ENCODE measurements around the gene ANKS6.

The ANKS6 gene

DNA sequence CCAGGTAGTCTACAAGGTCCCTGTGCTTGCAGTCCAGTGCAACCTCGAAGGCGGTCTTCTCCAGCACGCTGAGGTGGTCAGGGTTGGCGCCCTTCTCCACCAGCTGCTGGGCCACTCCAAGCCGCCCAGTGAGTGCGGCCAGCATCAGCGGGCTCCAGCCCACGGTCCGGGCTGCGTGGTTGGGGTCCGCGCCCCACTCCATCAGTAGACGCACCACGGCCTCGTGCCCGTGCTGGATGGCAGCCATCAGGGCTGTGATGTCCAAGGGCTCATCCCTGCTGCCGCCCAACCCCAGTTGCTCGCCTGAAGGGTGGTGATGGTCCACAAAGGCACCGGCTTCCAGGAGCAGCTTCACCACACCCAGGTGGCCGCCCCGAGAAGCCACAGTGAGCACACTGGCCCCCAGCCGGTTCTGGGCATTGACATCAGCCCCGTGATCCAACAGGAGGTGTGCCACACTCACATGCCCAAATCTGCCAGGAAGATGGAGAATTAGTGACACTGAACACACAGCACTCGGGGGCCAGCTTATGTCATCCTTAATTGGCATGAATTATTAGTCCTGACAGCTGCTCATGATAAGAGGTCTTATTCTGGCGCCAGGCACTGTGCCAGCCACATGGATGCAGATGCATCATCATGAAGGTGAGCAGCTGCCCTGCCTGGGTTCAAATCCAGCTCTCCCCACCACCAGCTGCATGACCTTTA is 6.1 kb downstream of the ANKS6 start:
- Histone ChIP-seq H3F3A (ENCODE audit: low read depth) (no peaks in the 10 kb centered on the region), H3K79me2 (ENCODE audit: insufficient read depth, low read length) (no peaks in the 10 kb centered on the region), H3K4me1 (ENCODE audit: insufficient read depth, low read length, poor library complexity, severe bottlenecking) (no peaks in the 10 kb centered on the region), H3K4me3 (ENCODE audit: low read length, poor library complexity, severe bottlenecking) (no peak overlapping the region), H3K27me3 (ENCODE audit: insufficient read depth, low read length, poor library complexity, severe bottlenecking) (no peaks in the 10 kb centered on the region), H3K9ac (ENCODE audit: low read depth, low read length, poor library complexity, severe bottlenecking) (no peak overlapping the region), H3K9me3 (ENCODE audit: insufficient read depth, low read depth, low read length) (no peaks in the 10 kb centered on the region), H3K9me2 (replicated peaks; ENCODE audit: low read depth, low read length) (no peaks in the 10 kb centered on the region), H2AFZ (ENCODE audit: low read length) (no peak overlapping the region), H3K4me2 (ENCODE audit: low read depth, low read length, poor library complexity, severe bottlenecking) (no peak overlapping the region), H4K20me1 (ENCODE audit: insufficient read depth, low read length, poor library complexity, severe bottlenecking) (peaks cover 4% of the 10 kb centered on the region), H3K36me3 (ENCODE audit: insufficient read depth, low read length) (no peaks in the 10 kb centered on the region)
- TF ChIP-seq EZH2phosphoT487 (IDR thresholded peaks at IDR 0.05; ENCODE audit: borderline replicate concordance): no peak
- TF ChIP-seq, protein P1, sequence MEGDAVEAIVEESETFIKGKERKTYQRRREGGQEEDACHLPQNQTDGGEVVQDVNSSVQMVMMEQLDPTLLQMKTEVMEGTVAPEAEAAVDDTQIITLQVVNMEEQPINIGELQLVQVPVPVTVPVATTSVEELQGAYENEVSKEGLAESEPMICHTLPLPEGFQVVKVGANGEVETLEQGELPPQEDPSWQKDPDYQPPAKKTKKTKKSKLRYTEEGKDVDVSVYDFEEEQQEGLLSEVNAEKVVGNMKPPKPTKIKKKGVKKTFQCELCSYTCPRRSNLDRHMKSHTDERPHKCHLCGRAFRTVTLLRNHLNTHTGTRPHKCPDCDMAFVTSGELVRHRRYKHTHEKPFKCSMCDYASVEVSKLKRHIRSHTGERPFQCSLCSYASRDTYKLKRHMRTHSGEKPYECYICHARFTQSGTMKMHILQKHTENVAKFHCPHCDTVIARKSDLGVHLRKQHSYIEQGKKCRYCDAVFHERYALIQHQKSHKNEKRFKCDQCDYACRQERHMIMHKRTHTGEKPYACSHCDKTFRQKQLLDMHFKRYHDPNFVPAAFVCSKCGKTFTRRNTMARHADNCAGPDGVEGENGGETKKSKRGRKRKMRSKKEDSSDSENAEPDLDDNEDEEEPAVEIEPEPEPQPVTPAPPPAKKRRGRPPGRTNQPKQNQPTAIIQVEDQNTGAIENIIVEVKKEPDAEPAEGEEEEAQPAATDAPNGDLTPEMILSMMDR (conservative IDR thresholded peaks at IDR 0.05; ENCODE audit: low read length): no peak

DNA sequence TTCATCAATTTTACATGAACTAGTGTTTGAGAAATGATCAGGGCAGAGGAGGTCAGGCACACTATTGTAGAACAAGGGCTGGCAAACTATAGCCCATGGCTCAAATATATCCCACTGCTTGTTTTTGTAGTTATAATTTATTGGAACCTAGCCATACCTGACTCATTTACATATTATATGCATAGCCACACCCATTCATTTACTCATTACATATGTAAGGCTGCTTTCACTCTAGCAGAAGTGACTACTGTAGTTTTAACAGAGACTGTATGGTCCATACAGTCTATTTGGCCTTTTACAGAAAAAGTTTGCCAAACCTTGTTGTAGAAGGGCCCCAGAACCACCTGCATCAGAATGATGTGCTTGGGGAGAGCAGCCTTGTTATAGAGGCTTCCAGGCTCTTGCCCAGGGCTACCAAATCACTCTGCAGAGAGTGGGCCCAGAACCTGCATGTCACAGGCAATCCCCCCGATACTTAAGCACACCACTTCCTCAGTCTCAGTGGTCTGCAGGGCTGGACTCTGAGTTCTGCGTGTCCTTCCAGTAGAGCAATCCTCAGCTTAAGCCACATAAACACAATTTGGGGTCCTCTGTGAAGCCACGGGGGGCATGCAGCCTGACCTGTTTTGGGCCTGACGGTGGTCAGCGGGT is 6.7 kb downstream of the ANKS6 start:
- no peak overlapping the region for H2AFZ ChIP-seq (ENCODE audit: low read length)
- H3K9me3 ChIP-seq (ENCODE audit: insufficient read depth, low read depth, low read length): no peaks in the 10 kb centered on the region
- H3K9me2 ChIP-seq (replicated peaks; ENCODE audit: low read depth, low read length): no peaks in the 10 kb centered on the region
- peaks cover 4% of the 10 kb centered on the region for H4K20me1 ChIP-seq (ENCODE audit: insufficient read depth, low read length, poor library complexity, severe bottlenecking)
- no peak overlapping the region for H3K4me2 ChIP-seq (ENCODE audit: low read depth, low read length, poor library complexity, severe bottlenecking)
- H3F3A ChIP-seq (ENCODE audit: low read depth): no peaks in the 10 kb centered on the region
- no peaks in the 10 kb centered on the region for H3K4me1 ChIP-seq (ENCODE audit: insufficient read depth, low read length, poor library complexity, severe bottlenecking)
- no peak overlapping the region for H3K4me3 ChIP-seq (ENCODE audit: low read length, poor library complexity, severe bottlenecking)
- no peak overlapping the region for H3K9ac ChIP-seq (ENCODE audit: low read depth, low read length, poor library complexity, severe bottlenecking)
- no peaks in the 10 kb centered on the region for H3K36me3 ChIP-seq (ENCODE audit: insufficient read depth, low read length)
- no peaks in the 10 kb centered on the region for H3K79me2 ChIP-seq (ENCODE audit: insufficient read depth, low read length)
- TF ChIP-seq, protein P1 (conservative IDR thresholded peaks at IDR 0.05; ENCODE audit: low read length): no peak
- no peaks in the 10 kb centered on the region for H3K27me3 ChIP-seq (ENCODE audit: insufficient read depth, low read length, poor library complexity, severe bottlenecking)

DNA sequence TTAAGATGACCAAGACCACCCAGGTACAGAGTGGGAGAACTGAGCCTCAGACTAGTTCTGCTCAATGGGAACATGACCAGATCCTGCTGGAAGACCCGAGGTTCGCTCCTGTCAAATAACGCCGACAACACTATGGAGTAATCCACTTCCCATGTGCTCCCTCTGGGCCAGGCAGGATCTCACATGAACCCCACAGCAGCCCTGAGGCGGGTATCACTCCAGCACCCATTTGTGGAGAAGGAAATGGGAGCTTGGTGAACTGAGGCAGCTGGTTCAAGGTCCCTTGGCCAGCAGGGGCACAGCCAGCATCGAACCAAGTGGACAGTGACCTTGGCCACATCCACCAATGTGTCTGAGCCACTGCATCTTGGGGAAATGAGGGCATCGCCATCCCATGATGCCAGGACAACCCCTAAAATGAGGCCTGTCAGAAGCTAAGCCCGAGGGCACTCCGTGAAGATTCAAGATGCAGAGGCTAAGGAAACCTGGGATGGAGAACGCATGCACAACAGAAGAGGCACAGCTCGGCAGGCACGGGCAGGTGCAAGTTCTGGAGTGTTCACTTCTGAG is 8.5 kb downstream of the ANKS6 start:
- Histone ChIP-seq H3K9me2 (replicated peaks; ENCODE audit: low read depth, low read length) (no peaks in the 10 kb centered on the region), H3K4me1 (ENCODE audit: insufficient read depth, low read length, poor library complexity, severe bottlenecking) (no peaks in the 10 kb centered on the region), H3F3A (ENCODE audit: low read depth) (no peaks in the 10 kb centered on the region), H3K4me2 (ENCODE audit: low read depth, low read length, poor library complexity, severe bottlenecking) (no peak overlapping the region), H2AFZ (ENCODE audit: low read length) (no peak overlapping the region), H3K36me3 (ENCODE audit: insufficient read depth, low read length) (no peaks in the 10 kb centered on the region), H3K9ac (ENCODE audit: low read depth, low read length, poor library complexity, severe bottlenecking) (no peak overlapping the region), H3K27me3 (ENCODE audit: insufficient read depth, low read length, poor library complexity, severe bottlenecking) (no peaks in the 10 kb centered on the region), H4K20me1 (ENCODE audit: insufficient read depth, low read length, poor library complexity, severe bottlenecking) (peaks cover 4% of the 10 kb centered on the region), H3K79me2 (ENCODE audit: insufficient read depth, low read length) (no peaks in the 10 kb centered on the region), H3K9me3 (ENCODE audit: insufficient read depth, low read depth, low read length) (no peaks in the 10 kb centered on the region), H3K4me3 (ENCODE audit: low read length, poor library complexity, severe bottlenecking) (no peak overlapping the region)
- TF ChIP-seq EZH2phosphoT487 (IDR thresholded peaks at IDR 0.05; ENCODE audit: borderline replicate concordance): no peak
- TF ChIP-seq, protein P1 (conservative IDR thresholded peaks at IDR 0.05; ENCODE audit: low read length): no peak

Data from Loucy (cell line).